SK-N-MC (cell line): ENCODE data around the gene CEP78.
A peak's percentile ranks its signal among the peaks of the same experiment; 100 is the strongest.
"Not testable (repeated sequence)": the region's sequence is repeated elsewhere in the genome, so short reads cannot be mapped to it uniquely, and the experiment has no call there.

Source experiments
- DNase-seq: peaks from one replicate; pipeline ENCODE4 v3.0.0-alpha.2; 2011; ENCODE audit warnings: low read depth, low spot score
- H3K27ac ChIP-seq: fragments of 200-600 bp; sonication (generic); 2 replicates; pipeline ENCODE4 v1.5.1; 2016; ENCODE audit warnings: mixed run types
- H3K36me3 ChIP-seq: fragments of 200-600 bp; sonication (generic); 2 replicates; pipeline ENCODE4 v1.6.1; 2017; ENCODE audit warnings: antibody characterized with exemption, low read length, mixed read lengths; ENCODE audit not compliant: insufficient read depth
- H3K4me3 ChIP-seq: fragments of 200-600 bp; sonication (generic); 2 replicates; pipeline ENCODE4 v1.5.1; 2016
- H3K9ac ChIP-seq: fragments of 200-600 bp; sonication (generic); 2 replicates; pipeline ENCODE4 v1.8.0; 2017; ENCODE audit warnings: mixed run types, mixed read lengths; ENCODE audit not compliant: insufficient read length
- H3K9me3 ChIP-seq: fragments of 200-600 bp; sonication (generic); 2 replicates; pipeline ENCODE4 v1.6.1; 2017; ENCODE audit warnings: low read depth, mild to moderate bottlenecking, antibody characterized with exemption, low read length, moderate library complexity, mixed read lengths
- EZH2 ChIP-seq: fragments of 200-600 bp; sonication (generic); IDR thresholded peaks from one replicate; pipeline ENCODE4 v1.6.1; 2017; ENCODE audit warnings: antibody characterized with exemption
- FOXP2 ChIP-seq: optimal IDR thresholded peaks from 2 replicates; pipeline ENCODE3; 2011; ENCODE audit warnings: mild to moderate bottlenecking, moderate library complexity; ENCODE audit not compliant: insufficient read depth; ENCODE audit errors: extremely low read length, control extremely low read depth
- POLR2AphosphoS5 ChIP-seq: IDR thresholded peaks from 2 replicates; pipeline ENCODE4 v1.6.1; 2012; ENCODE audit warnings: mild to moderate bottlenecking, low read depth, low read length, borderline replicate concordance

The CEP78 gene

DNA sequence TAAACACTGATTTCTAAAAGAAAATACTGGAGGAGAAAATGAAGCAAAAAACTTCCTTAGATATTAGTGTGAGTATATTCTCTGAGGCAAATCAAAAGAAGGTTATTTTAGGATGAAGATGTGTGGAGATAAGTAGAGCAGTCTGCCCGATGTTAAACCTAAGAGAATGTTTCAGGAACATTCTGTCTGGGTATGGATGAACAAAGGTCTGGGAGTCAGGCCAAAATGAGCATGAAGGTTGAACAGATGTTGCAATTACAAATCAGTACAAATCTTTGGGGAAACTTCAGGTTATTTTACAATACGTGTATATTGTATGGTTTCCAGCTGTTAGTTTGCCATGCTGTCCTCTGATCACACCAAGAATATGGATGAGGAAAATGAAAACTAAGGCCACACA, 14.4 kb upstream of the CEP78 start:
- no peak overlapping the region for H3K9ac ChIP-seq
- no peaks in the 10 kb centered on the region; the same call in 1 of the 2 replicates for H3K9me3 ChIP-seq
- H3K27ac ChIP-seq: no peak overlapping the region
- no peaks in the 10 kb centered on the region for H3K36me3 ChIP-seq
- H3K4me3 ChIP-seq: no peak overlapping the region
- DNase-seq: no peak
- TF ChIP-seq POLR2AphosphoS5: no peak

DNA sequence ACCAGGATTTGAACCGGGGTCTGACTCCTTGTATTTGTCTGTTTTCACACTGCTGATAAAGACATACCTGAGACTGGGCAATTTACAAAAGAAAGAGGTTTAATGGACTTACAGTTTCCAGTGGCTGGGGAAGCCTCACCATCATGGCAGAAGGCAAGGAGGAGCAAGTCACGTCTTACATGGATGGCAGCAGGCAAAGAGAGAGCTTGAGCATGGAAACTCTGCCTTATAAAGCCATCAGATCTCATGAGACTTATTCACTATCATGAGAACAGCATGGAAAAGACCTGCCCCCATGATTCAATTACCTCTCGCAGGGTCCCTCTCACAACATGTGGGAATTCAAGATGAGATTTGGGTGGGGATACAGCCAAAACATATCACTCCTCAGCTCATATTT, 14.0 kb upstream of the CEP78 start:
- not testable (repeated sequence) for H3K4me3 ChIP-seq, H3K9me3 ChIP-seq

DNA sequence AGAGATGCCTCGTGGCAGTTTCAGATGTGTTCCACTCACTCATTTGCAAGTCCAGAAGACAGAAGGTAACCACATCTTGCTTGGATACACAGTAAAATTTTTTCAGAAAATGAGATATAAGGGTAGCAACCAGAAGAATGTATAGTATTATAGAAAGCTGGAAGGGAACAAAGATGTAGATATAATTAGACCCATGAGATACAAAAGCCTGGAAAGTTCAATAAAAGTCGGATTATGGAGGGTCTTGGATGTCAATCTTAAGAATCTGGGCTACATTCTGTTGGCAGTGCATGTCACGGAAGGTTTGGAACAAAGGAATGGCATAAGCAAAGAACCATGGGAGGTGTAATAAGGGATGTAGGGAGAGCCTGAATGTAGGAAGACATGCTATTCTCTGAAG, 5.1 kb upstream of the CEP78 start:
- no peak for DNase-seq
- Histone ChIP-seq H3K9me3 (no peaks in the 10 kb centered on the region), H3K27ac (no peak overlapping the region), H3K4me3 (no peak overlapping the region), H3K9ac (no peak overlapping the region), H3K36me3 (no peaks in the 10 kb centered on the region)
- no peak for TF ChIP-seq EZH2
- no peak for TF ChIP-seq POLR2AphosphoS5
- no peak for TF ChIP-seq FOXP2

More for the DNA sequence above, 14.0 kb upstream of the CEP78 start:
- H3K27ac ChIP-seq, H3K36me3 ChIP-seq, H3K9ac ChIP-seq, DNase-seq: not testable (repeated sequence)

DNA sequence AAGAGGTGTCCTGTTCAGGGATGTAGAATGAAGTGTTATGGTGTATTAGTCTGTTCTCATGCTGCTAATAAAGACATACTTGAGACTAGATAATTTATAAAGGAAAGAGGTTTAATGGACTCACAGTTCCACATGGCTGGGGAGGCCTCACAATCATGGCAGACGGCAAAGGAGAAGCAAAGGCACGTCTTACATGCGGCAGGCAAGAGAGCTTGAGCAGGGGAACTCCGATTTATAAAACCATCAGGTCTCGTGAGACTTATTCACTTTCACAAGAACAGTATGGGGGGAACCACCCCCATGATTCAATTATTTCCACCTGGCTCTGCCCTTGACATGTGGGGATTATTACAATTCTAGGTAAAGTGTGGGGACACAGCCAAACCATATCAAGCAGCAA, 3.4 kb upstream of the CEP78 start:
- H3K4me3 ChIP-seq, DNase-seq, H3K27ac ChIP-seq, H3K9ac ChIP-seq, H3K9me3 ChIP-seq, H3K36me3 ChIP-seq: not testable (repeated sequence)

DNA sequence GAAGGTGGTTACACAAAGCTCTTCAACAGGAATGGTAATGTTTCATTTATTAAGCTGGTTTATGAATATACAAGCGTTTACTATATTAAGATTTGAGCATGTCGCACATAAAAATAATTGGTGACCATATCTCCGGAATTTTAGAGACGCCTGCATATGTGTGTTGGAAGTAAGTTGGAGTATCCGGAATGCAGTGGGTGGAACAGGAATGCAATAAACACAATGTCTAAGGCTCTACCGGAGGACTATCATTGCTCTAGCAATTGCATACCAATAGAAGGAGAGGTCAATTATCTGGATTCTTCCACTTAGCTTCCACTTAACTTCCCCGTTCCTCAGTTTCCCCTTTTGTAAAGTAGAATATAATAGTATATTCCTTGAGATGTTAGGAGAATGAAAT, 1.1 kb upstream of the CEP78 start:
- Histone ChIP-seq H3K36me3 (peaks cover 7% of the 10 kb centered on the region), H3K9me3 (no peaks in the 10 kb centered on the region), H3K9ac (peak overlapping the region; percentile 90), H3K27ac (no peak overlapping the region), H3K4me3 (peak overlapping the region; percentile 87)
- DNase-seq: no peak
- TF ChIP-seq EZH2 (no peak), FOXP2 (no peak), POLR2AphosphoS5 (no peak; the same call in 1 of the 2 replicates)

DNA sequence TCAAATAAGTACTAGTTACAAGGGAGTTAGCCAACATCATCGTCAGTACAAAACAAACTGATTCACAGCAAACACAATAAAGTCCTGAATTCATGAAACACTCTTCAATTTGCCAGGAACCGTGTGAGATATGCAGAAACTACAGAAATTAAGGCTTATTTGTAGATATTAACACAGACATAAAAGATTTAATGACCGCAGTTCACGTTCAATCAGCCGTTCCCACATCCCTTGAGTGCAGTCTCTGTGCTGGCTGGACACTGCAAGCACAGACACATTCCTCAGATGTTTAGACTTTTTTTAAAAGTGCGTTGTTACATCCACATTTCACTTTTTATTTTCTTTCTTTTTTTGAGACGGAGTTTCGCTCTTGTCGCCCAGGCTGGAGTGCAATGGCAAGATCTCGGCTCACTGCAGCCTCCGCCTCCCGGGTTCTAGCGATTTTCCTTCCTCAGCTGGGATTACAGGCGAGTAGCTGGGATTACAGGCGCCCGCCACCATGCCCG, 566 bp upstream of the CEP78 start:
- H3K4me3 ChIP-seq: peak overlapping the region; percentile 87
- H3K27ac ChIP-seq: no peak overlapping the region
- peaks cover 12% of the 10 kb centered on the region for H3K36me3 ChIP-seq
- H3K9ac ChIP-seq: peak overlapping the region; percentile 90
- no peak for DNase-seq
- no peaks in the 10 kb centered on the region for H3K9me3 ChIP-seq
- no peak for TF ChIP-seq POLR2AphosphoS5
- no peak for TF ChIP-seq EZH2
- no peak for TF ChIP-seq FOXP2

DNA sequence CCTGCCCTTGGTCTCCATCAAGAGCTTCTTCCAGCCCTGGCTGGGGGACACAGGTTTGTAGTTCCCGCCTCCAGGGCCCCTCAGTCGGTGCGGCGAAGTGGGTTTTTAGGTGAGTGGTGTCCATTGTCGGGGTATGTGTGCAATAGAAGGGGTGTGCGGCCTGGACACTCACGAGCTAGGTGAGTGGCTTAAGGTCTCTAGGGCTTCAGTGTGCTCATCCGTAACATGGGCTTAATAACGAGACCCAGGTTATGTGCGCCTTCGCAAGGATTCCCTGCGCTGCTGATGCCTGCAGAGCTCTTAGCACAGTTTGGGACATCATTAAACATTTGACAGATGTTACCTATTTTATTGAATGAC, 656 bp downstream of the CEP78 start:
- H3K9me3 ChIP-seq: no peaks in the 10 kb centered on the region
- H3K9ac ChIP-seq: peak overlapping the region; percentile 90
- peak overlapping the region; percentile 87 for H3K4me3 ChIP-seq
- peaks cover 22% of the 10 kb centered on the region for H3K36me3 ChIP-seq
- TF ChIP-seq FOXP2: no peak
- no peak for TF ChIP-seq EZH2
- no peak for TF ChIP-seq POLR2AphosphoS5
- DNase-seq: no peak
- 0 out of 2 replicates have a peak overlapping the region, but pooled peaks have one; percentile 60 for H3K27ac ChIP-seq

DNA sequence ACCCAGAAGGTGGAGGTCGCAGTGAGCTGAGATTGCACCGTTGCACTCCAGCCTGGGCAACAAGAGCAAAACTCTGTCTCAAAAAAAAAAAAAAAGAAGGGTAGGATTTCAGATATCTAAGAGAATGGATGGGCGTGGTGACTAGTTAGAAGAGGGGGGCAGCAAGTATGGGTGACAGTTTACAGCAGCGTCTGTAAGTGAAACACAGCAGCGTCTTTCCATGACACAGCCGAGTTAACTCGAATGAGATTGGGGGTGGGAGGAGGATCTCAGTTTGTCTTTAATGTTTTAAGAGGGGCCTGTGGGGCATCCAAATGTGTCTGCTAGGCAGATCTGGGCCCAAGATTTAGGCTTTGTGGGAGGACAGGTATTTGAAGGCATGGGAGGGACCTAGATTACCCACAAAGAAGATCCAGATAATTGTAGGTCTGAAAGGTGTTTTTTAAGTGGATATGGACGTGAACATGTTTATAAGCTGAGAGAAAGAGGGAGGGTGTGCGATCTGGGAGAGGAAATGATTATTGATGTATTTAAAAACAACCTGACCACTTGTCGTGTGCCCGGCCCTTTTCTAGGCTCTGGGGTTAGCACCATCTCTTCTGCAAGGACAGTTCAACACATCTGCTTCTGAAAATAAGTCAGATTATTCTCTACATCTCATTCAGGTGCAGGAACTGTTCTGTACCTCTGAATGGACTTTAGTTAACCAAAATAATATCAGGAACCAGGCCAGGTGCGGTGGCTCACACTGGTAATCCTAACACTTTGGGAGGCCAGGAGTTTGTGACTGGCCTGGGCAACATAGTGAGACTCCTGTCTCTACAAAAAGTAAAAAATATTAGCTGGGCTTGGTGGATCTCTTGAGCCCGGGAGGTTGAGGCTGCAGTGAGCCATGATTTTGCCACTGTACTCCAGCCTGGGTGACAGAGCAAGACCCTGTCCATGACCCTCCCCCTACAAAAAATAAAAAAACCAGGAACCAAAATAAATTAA, 2.5 kb downstream of the CEP78 start:
- no peak overlapping the region for H3K9ac ChIP-seq
- no peak overlapping the region for H3K27ac ChIP-seq
- H3K36me3 ChIP-seq: peaks cover 37% of the 10 kb centered on the region
- 0 out of 2 replicates have a peak overlapping the region, but pooled peaks have one; percentile 3 for H3K4me3 ChIP-seq
- H3K9me3 ChIP-seq: no peaks in the 10 kb centered on the region
- no peak for DNase-seq
- TF ChIP-seq FOXP2 (no peak), EZH2 (no peak), POLR2AphosphoS5 (no peak)

DNA sequence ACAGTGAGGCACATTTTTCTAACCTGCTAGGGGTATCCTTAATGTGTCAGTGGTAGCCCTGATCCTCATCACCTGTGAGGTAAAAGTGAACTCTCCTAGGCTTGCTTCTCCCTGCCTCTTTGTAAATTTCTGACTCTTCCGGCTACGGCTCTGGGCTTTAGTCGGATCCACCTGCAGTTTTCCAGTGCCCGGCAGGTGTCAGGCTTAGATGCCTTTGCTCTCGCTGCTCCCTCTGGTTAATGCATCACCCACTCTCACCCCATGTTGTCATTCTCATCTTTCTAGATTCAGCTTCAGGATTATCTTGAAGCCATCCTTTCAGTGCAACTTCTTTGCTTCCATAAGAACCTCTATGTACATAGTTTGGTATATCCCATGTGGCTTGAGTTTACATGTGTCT, 3.6 kb downstream of the CEP78 start:
- no peaks in the 10 kb centered on the region for H3K9me3 ChIP-seq
- DNase-seq: no peak
- no peak overlapping the region for H3K27ac ChIP-seq
- peaks cover 47% of the 10 kb centered on the region for H3K36me3 ChIP-seq
- H3K9ac ChIP-seq: no peak overlapping the region
- no peak overlapping the region for H3K4me3 ChIP-seq
- no peak for TF ChIP-seq EZH2
- TF ChIP-seq POLR2AphosphoS5: no peak
- TF ChIP-seq FOXP2: no peak
